Caco-2 (cell line): ENCODE results near the gene DOCK3. TPM values are rescaled to one million over a fixed set of nuclear protein-coding genes. Genes with fewer than 3 reads are reported as not detected.
"Not testable (repeated sequence)": the region's sequence is repeated elsewhere in the genome, so short reads cannot be mapped to it uniquely, and the experiment has no call there.

Experiments used
- BruUV-seq: library from RNA; stranded (reverse); fragments of 400-500 nt; replicated peaks from 2 replicates; lab custom pipeline; 2021; lab: Mats Ljungman, UMichigan
- CTCF ChIA-PET: fragments of 300-600 bp; sonication (Branson Sonifier 250); formaldehyde crosslinking; loops from one replicate; lab custom pipeline; 2022; ENCODE audit warnings: antibody characterized with exemption; lab: Charles Lee
- POLR2A ChIA-PET: fragments of 300-600 bp; sonication (Branson Sonifier 250); formaldehyde crosslinking; loops from one replicate; lab custom pipeline; 2022; ENCODE audit warnings: antibody characterized with exemption; lab: Charles Lee
- DNase-seq, 2 experiments: peaks; one replicate each; pipeline versions ENCODE4 v3.0.0 to v3.0.0-alpha.2; 2020 to 2022
- H3K27me3 ChIP-seq: replicated peaks from 2 replicates; pipeline ENCODE4 v1.6.0; 2011; ENCODE audit warnings: low read length; ENCODE audit not compliant: control insufficient read depth, insufficient read depth
- H3K36me3 ChIP-seq: 2 replicates; pipeline ENCODE4 v1.5.1; 2011; ENCODE audit warnings: low read length; ENCODE audit not compliant: control insufficient read depth, insufficient read depth
- H3K4me1 ChIP-seq: fragments of 250-450 bp; sonication (Bioruptor Pico); 2 replicates; pipeline ENCODE4 v1.5.1; 2020; ENCODE audit warnings: mild to moderate bottlenecking
- H3K4me3 ChIP-seq: 2 replicates; pipeline ENCODE4 v1.5.1; 2011; ENCODE audit warnings: low read depth, mild to moderate bottlenecking, control low read depth, low read length
- H3K9me3 ChIP-seq: fragments of 250-450 bp; sonication (Bioruptor Pico); 2 replicates; pipeline ENCODE4 v1.5.1; 2020; ENCODE audit warnings: mild to moderate bottlenecking, moderate library complexity
- H3K27ac Mint-ChIP-seq: one replicate; pipeline ENCODE4 v1.8.0; 2022; ENCODE audit warnings: mixed read lengths; ENCODE audit not compliant: unreplicated experiment
- H3K27me3 Mint-ChIP-seq: one replicate; pipeline ENCODE4 v1.8.0; 2022; ENCODE audit warnings: mixed read lengths; ENCODE audit not compliant: insufficient read depth, unreplicated experiment
- H3K36me3 Mint-ChIP-seq: one replicate; pipeline ENCODE4 v1.8.0; 2022; ENCODE audit warnings: mild to moderate bottlenecking, mixed read lengths; ENCODE audit not compliant: insufficient read depth, unreplicated experiment
- H3K4me1 Mint-ChIP-seq: one replicate; pipeline ENCODE4 v1.8.0; 2022; ENCODE audit warnings: low read depth, mixed read lengths; ENCODE audit not compliant: unreplicated experiment
- H3K4me3 Mint-ChIP-seq: one replicate; pipeline ENCODE4 v1.8.0; 2022; ENCODE audit warnings: mild to moderate bottlenecking, moderate library complexity, mixed read lengths; ENCODE audit not compliant: unreplicated experiment
- H3K9me3 Mint-ChIP-seq: one replicate; pipeline ENCODE4 v1.8.0; 2022; ENCODE audit warnings: mixed read lengths; ENCODE audit not compliant: unreplicated experiment
- intact Hi-C: fragments of 100-400 bp; cut with micrococcal nuclease; formaldehyde crosslinking; loops from one replicate; pipeline ENCODE4 v1.10.0; 2022; ENCODE audit not compliant: unreplicated experiment
- total RNA-seq: library from RNA; stranded (reverse); gene quantifications from 2 replicates; pipeline ENCODE4 v1.2.3, GENCODE V29; 2022
- TF ChIP-seq, protein P1 (sequence below), 2 experiments: fragments of 200-600 bp in 1 of 2; IDR thresholded peaks; 1 replicate in 1 of 2; 2 replicates in 1 of 2; pipeline versions ENCODE4 v1.5.1 to v1.8.0; 2011 to 2022; ENCODE audit warnings: antibody characterized with exemption in 1 of 2, control low read depth in 1 of 2, inconsistent platforms in 1 of 2, low read depth in 1 of 2, low read length in 1 of 2, mild to moderate bottlenecking in 1 of 2, moderate library complexity in 1 of 2; ENCODE audit not compliant: insufficient read depth in 1 of 2, severe bottlenecking in 1 of 2, unreplicated experiment in 1 of 2

DOCK3 gene
- total RNA-seq, 1 experiment from 2014 or later: 0.05 TPM

DNA sequence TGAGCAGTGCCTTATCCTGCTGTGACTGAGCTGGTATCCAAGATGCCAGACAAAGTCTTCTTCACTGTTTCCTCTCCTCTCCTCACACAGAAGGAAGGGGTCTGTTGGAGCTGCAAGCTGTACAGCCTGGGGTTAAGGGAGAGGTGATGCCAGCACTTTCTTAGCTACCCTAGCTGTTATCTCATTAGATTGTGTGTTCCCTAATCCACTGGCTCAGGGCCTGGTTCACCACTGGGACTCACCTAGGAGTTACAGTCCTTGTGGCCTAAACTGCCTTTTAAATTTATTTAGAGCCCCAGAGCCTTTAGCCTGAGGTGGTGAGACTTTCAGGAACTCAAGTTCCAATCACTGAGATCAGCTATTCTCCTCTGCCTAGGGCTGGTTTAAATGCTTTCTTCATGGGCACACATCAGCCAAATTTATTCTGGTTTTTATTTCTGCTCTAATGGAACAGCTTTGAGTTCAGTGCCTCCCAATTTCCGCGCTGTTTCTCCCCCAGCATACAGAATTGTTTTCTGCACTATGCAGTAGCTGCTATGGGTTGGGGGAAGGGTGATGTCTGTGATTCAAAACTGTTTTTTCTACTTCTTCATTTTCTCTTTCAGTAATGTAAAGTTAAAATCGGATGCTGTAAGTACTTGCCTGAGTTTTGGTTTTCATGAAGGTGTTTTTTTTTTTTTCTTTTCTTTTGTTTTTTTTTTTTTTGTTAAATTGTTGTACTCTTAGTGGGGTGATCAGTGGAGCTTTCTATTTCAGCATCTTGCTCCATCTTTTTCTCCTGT, 198.8 kb downstream of the DOCK3 start:
- TF ChIP-seq, protein P1, sequence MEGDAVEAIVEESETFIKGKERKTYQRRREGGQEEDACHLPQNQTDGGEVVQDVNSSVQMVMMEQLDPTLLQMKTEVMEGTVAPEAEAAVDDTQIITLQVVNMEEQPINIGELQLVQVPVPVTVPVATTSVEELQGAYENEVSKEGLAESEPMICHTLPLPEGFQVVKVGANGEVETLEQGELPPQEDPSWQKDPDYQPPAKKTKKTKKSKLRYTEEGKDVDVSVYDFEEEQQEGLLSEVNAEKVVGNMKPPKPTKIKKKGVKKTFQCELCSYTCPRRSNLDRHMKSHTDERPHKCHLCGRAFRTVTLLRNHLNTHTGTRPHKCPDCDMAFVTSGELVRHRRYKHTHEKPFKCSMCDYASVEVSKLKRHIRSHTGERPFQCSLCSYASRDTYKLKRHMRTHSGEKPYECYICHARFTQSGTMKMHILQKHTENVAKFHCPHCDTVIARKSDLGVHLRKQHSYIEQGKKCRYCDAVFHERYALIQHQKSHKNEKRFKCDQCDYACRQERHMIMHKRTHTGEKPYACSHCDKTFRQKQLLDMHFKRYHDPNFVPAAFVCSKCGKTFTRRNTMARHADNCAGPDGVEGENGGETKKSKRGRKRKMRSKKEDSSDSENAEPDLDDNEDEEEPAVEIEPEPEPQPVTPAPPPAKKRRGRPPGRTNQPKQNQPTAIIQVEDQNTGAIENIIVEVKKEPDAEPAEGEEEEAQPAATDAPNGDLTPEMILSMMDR (IDR thresholded peaks at IDR 0.05; ENCODE audit: insufficient read depth in 1 of 2, low read depth in 1 of 2, low read length in 1 of 2, severe bottlenecking in 1 of 2, unreplicated experiment in 1 of 2): no peak
- H3K4me1 ChIP-seq: no peaks in the 10 kb centered on the region
- Mint-ChIP-seq H3K4me3 (no peak overlapping the region), H3K9me3 (no peaks in the 10 kb centered on the region), H3K4me1 (no peaks in the 10 kb centered on the region), H3K27ac (no peak overlapping the region), H3K27me3 (peaks cover 30% of the 10 kb centered on the region), H3K36me3 (no peaks in the 10 kb centered on the region)
- intact Hi-C loops: no loop called here
- ChIA-PET CTCF (no interaction called here), POLR2A (no interaction called here)
- no peaks in the 10 kb centered on the region for H3K36me3 ChIP-seq
- no peak overlapping the region for H3K4me3 ChIP-seq
- BruUV-seq: no TSS peak
- no peak for DNase-seq
- no peaks in the 10 kb centered on the region for H3K27me3 ChIP-seq
- H3K9me3 ChIP-seq: no peaks in the 10 kb centered on the region

DNA sequence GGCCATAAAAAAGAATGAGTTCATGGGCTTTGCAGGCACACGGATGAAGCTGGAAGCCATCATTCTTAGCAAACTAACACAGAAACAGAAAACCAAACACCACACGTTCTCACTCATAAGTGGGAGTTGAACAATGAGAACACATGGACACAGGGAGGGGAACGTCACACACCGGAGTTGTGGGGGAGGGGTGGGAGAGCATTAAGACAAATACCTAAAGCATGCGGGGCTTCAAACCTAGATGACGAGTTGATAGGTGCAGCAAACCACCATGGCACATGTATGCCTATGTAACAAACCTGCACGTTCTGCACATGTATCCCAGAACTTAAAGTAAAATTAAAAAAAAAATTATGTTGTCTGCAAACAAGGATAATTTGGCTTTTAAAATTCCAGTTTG, 200.1 kb downstream of the DOCK3 start:
- H3K4me1 ChIP-seq, H3K36me3 ChIP-seq, H3K4me3 Mint-ChIP-seq, POLR2A ChIA-PET, intact Hi-C loops, H3K9me3 ChIP-seq, H3K4me1 Mint-ChIP-seq, H3K36me3 Mint-ChIP-seq, H3K27me3 ChIP-seq, H3K9me3 Mint-ChIP-seq, H3K4me3 ChIP-seq, BruUV-seq, H3K27ac Mint-ChIP-seq, DNase-seq, CTCF ChIA-PET: not testable (repeated sequence)
- H3K27me3 Mint-ChIP-seq: peaks cover 26% of the 10 kb centered on the region

DNA sequence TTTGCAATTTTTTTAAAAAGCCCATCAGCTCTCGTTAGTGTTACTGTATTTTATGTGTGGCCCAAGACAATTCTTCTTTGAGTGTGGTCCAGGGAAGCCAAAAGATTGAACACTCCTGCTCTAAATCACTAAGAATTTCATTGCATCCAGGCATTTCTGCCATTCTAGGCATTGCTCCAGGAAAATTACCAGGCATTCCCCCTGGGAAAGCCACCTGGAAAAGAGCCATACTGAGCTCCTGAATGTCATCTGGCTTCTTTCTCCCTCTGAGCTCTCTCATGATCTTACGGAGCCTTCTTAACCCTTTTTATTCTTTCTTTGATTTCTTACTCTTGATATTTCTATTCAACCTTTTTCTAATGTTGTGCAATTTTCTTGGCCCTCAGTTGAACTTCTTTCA, 202.2 kb downstream of the DOCK3 start:
- no peak for DNase-seq
- Mint-ChIP-seq H3K27me3 (peaks cover 18% of the 10 kb centered on the region), H3K36me3 (no peaks in the 10 kb centered on the region), H3K9me3 (no peaks in the 10 kb centered on the region), H3K27ac (no peak overlapping the region), H3K4me1 (no peaks in the 10 kb centered on the region), H3K4me3 (no peak overlapping the region)
- intact Hi-C loops: no loop called here
- no TSS peak for BruUV-seq
- Histone ChIP-seq H3K27me3 (no peaks in the 10 kb centered on the region), H3K4me1 (no peaks in the 10 kb centered on the region), H3K36me3 (no peaks in the 10 kb centered on the region), H3K4me3 (no peak overlapping the region), H3K9me3 (no peaks in the 10 kb centered on the region)
- TF ChIP-seq, protein P1 (IDR thresholded peaks at IDR 0.05; ENCODE audit: insufficient read depth in 1 of 2, low read depth in 1 of 2, low read length in 1 of 2, severe bottlenecking in 1 of 2, unreplicated experiment in 1 of 2): no peak
- CTCF ChIA-PET: no interaction called here
- POLR2A ChIA-PET: no interaction called here

GRCh38 chr3:50882733-50883132, 208.0 kb downstream of the DOCK3 start:
- H3K27me3 Mint-ChIP-seq: peaks cover 19% of the 10 kb centered on the region
- H3K27ac Mint-ChIP-seq, H3K27me3 ChIP-seq, H3K36me3 ChIP-seq, H3K4me3 ChIP-seq, DNase-seq, POLR2A ChIA-PET, H3K4me1 Mint-ChIP-seq, H3K4me1 ChIP-seq, H3K4me3 Mint-ChIP-seq, BruUV-seq, H3K36me3 Mint-ChIP-seq, CTCF ChIA-PET, H3K9me3 Mint-ChIP-seq, H3K9me3 ChIP-seq, intact Hi-C loops: not testable (repeated sequence)
